ENCODE measurements around the gene SPON1. TPM values are rescaled to one million over a fixed set of nuclear protein-coding genes. Genes with fewer than 3 reads are reported as not detected.
"Not testable (repeated sequence)": the region's sequence is repeated elsewhere in the genome, so short reads cannot be mapped to it uniquely, and the experiment has no call there.

Gene SPON1
- polyA plus RNA-seq, 1 donor from 2014 or later, result 0.19 TPM

DNA sequence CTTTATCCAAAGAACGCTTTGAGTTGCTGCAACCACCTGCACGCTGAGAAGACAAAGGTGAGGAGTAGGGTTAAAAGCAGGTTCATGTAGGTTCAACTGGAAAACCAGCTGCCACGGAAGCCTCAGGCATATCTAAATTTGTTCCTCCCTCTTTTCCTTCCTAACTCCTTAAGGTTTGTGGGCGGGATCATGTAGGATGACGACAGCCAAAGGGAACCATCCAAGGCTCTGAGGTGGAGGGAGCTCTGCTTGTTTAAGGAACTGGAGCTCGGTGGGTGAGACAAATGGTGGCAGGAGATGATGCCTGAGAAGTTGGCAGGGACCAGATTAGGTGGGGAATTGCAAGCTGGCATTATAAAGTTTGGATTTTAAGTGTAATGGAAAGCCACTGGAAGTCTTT is 60.3 kb downstream of the SPON1 start:
- Mint-ChIP-seq H3K27ac (no peak overlapping the region), H3K36me3 (peaks cover 2% of the 10 kb centered on the region), H3K9me3 (no peaks in the 10 kb centered on the region), H3K4me1 (no peaks in the 10 kb centered on the region), H3K4me3 (no peak overlapping the region), H3K27me3 (peaks cover 31% of the 10 kb centered on the region)

DNA sequence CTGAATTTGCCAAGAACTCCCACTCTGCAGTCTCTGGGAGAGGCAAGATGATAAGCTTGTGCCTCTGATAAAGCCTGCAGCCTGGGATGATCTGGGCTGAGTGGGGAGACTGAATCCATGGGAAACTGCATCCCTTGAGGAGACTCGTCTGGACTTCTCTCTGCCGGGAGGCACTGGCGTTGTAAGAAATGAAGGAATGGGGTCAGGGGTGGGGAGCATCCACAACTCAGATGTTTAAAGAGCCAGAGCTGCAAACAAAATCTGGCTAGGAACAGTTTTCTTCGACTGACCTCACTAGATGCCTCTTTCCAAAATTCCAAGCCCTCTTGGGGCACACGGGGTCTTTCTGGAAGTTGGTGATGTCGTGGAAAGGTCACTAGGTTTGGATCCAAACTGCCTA is 64.4 kb downstream of the SPON1 start:
- H3K4me1 Mint-ChIP-seq, result no peaks in the 10 kb centered on the region
- no peak overlapping the region for H3K27ac Mint-ChIP-seq
- H3K36me3 Mint-ChIP-seq, result peaks cover 2% of the 10 kb centered on the region
- H3K4me3 Mint-ChIP-seq, result no peak overlapping the region
- H3K9me3 Mint-ChIP-seq, result no peaks in the 10 kb centered on the region
- peaks cover 34% of the 10 kb centered on the region for H3K27me3 Mint-ChIP-seq

DNA sequence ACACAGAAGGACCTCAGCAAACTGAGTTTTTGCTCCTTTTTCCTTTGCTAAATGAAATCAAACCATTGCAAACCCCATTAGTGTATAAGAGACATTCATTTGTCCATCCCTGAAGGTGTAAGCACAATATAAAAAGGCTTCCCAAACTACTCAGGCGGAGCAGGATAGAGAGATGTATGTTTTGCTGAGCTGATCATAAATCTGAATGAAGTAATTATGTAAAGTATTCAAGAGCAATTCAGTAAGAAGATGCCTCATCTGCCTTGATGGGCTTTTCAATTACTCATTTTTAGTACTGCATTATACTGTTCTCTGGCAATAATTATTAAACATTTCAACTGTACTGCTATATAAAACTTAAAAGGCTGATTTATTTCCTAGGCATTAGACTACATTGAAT is 65.0 kb downstream of the SPON1 start:
- Mint-ChIP-seq H3K4me1 (no peaks in the 10 kb centered on the region), H3K27me3 (peaks cover 34% of the 10 kb centered on the region), H3K27ac (no peak overlapping the region), H3K9me3 (no peaks in the 10 kb centered on the region), H3K36me3 (peaks cover 2% of the 10 kb centered on the region), H3K4me3 (no peak overlapping the region)

DNA sequence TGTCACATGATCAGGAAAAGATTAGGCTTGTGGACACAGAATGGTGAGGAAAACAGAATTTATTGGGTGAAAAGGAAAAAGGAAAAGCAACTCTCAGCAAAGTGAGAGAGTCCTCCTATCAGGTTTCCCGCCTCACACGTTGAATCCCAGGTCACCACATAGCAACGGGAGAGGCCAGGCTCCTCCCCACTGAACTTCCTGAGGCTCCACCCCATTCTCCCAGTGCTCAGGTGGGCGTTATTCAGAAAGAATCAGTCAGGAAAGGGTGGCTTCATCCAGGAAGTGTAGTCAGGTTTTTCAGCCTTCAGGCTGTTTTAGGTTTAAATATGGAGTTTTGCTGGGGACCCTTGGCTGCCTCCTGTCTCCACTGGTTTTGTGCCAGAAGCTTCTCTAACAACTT is 66.9 kb downstream of the SPON1 start:
- H3K27ac Mint-ChIP-seq, result no peak overlapping the region
- no peaks in the 10 kb centered on the region for H3K36me3 Mint-ChIP-seq
- H3K4me1 Mint-ChIP-seq, result no peaks in the 10 kb centered on the region
- peaks cover 28% of the 10 kb centered on the region for H3K27me3 Mint-ChIP-seq
- no peaks in the 10 kb centered on the region for H3K9me3 Mint-ChIP-seq
- no peak overlapping the region for H3K4me3 Mint-ChIP-seq

DNA sequence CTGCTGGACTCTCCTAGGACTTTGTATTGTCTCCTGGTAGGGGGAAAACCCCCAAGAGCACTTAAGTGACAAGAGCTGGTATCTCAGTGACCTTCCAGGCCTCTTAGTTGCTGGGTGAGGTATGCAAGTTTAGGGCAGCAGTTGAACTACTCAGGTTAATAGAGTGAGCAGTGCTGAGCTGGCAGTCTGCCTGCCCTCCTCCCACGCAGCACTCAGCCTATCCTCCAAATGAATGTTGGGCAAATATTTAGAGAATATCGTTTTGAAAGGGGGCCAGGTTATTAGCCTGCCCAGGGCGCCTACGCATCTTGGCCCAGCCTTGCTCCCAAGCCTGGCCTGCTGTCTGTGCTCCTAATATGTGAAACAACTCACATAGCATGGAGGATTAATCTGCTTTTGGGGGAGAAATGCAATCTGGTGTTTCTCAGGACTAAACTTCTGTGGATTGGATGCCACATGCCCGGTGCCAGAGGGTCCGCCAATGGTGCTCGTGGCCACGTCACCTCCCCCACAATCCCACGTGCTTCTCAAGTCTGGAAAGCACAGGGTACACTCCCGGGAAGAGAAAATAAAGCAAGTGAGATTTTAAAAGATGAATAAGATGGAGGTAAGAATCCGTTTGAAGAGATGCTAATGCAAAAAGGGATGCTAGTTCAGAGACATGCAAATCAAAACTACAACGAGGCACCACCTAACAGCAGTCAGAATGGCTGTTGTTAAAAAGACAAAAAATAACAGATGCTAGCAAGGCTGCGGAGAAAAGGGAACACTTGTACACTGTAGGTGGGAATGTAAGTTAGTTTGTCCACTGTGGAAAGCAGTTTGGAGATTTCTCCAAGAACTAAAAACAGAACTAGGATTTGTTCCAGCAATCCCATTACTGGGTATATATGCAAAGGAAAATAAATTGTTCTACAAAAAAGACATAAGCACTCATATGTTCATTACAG is 67.7 kb downstream of the SPON1 start:
- Mint-ChIP-seq H3K36me3 (no peaks in the 10 kb centered on the region), H3K27me3 (peaks cover 24% of the 10 kb centered on the region), H3K4me1 (no peaks in the 10 kb centered on the region), H3K4me3 (no peak overlapping the region), H3K9me3 (no peaks in the 10 kb centered on the region), H3K27ac (no peak overlapping the region)

DNA sequence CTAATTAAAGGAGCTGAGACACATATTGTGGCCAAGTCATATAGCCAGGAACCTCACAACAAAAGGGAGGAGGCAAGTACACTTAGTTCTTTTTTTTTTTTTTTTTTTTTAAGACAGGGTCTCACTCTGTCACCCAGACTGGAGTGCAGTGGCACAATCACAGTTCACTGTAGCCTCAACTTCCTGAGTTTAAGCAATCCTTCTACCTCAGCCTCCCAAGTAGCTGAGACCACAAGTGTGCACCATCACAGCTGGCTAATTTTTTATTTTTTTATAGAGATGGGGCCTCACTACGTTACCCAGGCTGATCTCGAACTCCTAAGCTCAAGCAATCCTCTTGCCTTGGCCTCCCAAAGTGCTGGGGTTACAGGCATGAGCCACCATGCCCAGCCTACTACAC is 73.0 kb downstream of the SPON1 start:
- not testable (repeated sequence) for H3K9me3 Mint-ChIP-seq, H3K27me3 Mint-ChIP-seq, H3K36me3 Mint-ChIP-seq, H3K4me1 Mint-ChIP-seq, H3K27ac Mint-ChIP-seq, H3K4me3 Mint-ChIP-seq

DNA sequence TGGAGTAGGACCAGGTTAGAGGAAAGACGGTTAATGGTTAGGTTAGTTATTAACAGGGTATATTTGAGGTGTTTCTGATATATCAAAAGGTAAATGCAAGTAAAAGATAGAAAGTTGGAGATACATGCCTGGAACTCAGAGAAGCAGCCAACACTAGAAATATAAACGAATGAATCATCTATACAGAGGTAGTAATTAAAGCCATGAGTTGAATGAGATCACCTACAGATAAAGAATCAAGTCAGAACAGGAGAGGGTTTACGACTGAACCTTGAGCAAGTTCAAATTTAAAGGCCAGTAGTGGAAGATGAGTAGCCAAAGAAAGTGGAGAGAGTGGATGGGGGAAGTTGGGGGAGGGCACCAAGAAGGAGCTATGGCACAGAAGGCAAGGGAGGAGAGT is 73.9 kb downstream of the SPON1 start:
- Mint-ChIP-seq H3K36me3 (no peaks in the 10 kb centered on the region), H3K4me3 (no peak overlapping the region), H3K27me3 (peaks cover 4% of the 10 kb centered on the region), H3K27ac (no peak overlapping the region), H3K4me1 (no peaks in the 10 kb centered on the region), H3K9me3 (peaks cover 0 to 8% (median 0%) of the 10 kb centered on the region in 3 donors)

DNA sequence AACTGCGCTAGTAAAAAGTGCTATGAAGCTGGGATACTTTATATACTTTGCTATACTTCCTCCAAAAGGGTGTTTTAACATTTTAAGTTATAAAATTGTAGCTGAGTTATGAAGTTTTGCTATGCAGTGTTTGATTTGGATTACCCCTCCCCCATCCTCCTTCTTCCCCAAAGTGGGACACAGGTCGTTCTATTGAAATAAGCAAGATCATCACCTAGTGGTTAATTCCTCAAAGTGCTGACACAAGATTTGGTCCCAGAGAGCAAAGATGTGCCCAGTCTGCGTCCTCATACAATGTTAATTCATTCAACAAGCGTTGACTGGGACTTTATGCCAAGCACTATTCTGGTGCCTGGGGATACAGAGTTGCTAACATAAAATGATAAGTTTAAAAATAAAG is 78.5 kb downstream of the SPON1 start:
- no peak overlapping the region for H3K27ac Mint-ChIP-seq
- H3K4me1 Mint-ChIP-seq, result no peaks in the 10 kb centered on the region
- no peaks in the 10 kb centered on the region for H3K27me3 Mint-ChIP-seq
- no peaks in the 10 kb centered on the region for H3K36me3 Mint-ChIP-seq
- peaks cover 0 to 8% (median 0%) of the 10 kb centered on the region in 3 donors for H3K9me3 Mint-ChIP-seq
- H3K4me3 Mint-ChIP-seq, result no peak overlapping the region

DNA sequence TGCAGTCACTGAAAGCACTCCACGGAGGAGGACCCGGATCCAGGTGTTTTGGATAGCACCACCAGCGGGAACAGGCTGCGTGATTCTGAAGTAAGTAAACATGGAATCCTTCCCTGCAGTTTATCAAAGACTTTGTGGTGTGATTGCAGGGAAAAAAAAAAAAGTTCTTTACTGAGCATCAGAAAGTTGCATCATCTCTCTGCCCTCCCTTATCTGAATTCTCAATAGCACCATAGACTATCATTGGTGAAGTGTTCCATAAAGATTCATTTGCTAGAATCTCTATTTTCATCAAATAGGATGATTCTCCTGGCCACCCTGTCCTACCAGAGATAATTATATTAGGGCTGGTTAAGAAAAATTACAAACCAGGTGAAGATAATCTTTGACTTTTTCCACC is 79.0 kb downstream of the SPON1 start:
- no peaks in the 10 kb centered on the region for H3K4me1 Mint-ChIP-seq
- H3K27ac Mint-ChIP-seq, result no peak overlapping the region
- no peaks in the 10 kb centered on the region for H3K36me3 Mint-ChIP-seq
- H3K4me3 Mint-ChIP-seq, result no peak overlapping the region
- H3K9me3 Mint-ChIP-seq, result peaks cover 0 to 8% (median 0%) of the 10 kb centered on the region in 3 donors
- H3K27me3 Mint-ChIP-seq, result peaks cover 1% of the 10 kb centered on the region

DNA sequence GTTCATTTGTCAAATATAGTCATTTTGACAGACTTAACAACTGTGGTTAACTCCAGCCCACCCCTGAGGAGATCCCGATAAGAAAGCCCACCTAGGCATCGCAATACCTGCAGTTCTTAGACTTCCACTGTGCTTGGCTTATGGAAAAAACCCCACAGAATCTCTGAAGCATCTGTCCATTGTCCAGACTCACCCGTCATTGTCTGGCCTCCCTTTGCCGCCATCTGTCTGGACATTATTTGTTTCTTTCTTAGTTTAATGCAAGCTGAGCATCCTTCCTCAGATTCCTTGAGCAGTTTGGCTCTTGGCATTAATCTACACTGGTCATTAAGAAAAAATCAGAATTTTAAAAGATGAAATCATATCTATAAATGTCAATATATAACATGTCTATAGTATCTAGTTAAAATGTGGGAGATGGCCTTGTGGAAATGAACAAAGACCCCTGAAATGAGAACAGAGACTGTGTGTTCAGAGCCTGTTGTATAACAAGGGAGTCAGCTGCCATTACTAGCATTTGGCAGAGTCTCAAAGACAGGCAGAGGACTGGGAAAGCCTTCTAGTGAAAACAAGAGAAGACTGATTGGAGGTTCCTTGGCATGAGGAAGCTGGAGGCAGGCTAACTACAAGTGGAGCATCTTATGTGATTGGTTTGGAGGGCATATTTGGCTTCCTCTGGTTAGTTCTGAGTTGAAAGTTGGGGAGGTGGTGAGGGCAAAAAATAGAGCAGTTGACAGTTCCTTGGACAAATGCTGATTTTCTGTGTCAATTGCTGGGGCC is 80.4 kb downstream of the SPON1 start:
- Mint-ChIP-seq H3K27ac (no peak overlapping the region), H3K4me3 (no peak overlapping the region), H3K27me3 (peaks cover 6% of the 10 kb centered on the region), H3K9me3 (peaks cover 0 to 8% (median 0%) of the 10 kb centered on the region in 3 donors), H3K36me3 (peaks cover 1% of the 10 kb centered on the region), H3K4me1 (no peaks in the 10 kb centered on the region)

DNA sequence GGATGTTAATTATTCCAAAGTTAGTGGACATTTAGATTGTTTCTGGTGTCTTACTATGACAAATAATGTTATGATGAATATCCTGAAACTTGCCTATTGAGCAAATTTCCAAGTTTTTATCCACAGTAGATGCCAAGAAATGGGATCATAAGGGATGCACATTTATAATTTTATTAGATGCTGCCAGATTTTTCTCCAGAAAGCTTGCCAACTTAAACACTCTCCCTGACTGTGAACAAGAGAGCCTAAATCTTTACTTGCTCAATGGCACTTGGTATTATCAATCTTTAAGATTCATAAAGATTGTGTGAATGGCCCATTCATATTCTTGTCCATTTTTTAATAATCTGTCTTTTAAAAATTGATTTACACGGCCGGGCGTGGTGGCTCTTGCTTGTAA is 82.4 kb downstream of the SPON1 start:
- H3K4me3 Mint-ChIP-seq, result no peak overlapping the region
- peaks cover 1% of the 10 kb centered on the region for H3K36me3 Mint-ChIP-seq
- no peak overlapping the region for H3K27ac Mint-ChIP-seq
- H3K4me1 Mint-ChIP-seq, result no peaks in the 10 kb centered on the region
- H3K27me3 Mint-ChIP-seq, result peaks cover 9% of the 10 kb centered on the region
- H3K9me3 Mint-ChIP-seq, result peaks cover 0 to 4% (median 0%) of the 10 kb centered on the region in 3 donors

DNA sequence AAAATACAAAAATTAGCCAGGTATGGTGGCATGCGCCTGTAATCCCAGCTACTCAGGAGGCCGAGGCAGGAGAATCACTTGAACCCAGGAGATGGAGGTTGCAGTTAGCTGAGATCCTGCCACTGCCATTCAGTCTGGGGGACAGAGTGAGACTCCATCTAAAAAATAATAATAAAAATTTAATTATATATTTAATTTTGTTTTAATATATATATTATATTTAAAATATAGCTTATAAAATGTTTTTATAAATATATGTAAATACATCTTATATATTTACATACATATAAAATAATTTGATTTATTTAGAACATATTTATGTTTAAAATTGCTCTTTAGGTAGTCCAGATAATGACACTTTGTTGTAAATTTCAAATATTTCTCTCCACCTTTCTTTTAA is 82.9 kb downstream of the SPON1 start:
- Mint-ChIP-seq H3K4me3 (no peak overlapping the region), H3K4me1 (no peaks in the 10 kb centered on the region)

DNA sequence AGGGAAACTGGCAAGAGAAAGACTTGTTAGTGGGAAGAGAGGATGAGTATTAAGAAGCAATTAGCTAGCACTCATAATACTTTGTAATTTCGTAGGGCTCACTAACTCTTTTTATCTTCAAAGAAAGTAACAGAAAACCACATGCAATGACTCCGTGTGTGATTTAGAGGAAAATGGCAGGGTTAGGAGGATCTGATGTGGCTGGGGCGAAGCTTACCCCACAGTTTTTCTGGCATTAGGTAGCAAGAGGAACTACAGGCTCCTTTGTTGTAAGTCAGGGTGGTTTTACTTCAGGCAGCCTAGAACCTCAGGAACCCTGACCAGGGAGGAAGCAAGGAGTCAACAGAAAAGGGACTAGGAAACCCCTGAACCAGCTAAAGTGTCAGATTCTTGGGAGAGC is 89.7 kb downstream of the SPON1 start:
- Mint-ChIP-seq H3K27ac (no peak overlapping the region), H3K9me3 (peaks cover 0 to 4% (median 0%) of the 10 kb centered on the region in 3 donors), H3K27me3 (peaks cover 9% of the 10 kb centered on the region), H3K4me3 (no peak overlapping the region), H3K36me3 (peaks cover 4% of the 10 kb centered on the region), H3K4me1 (peaks cover 0 to 1% (median 0%) of the 10 kb centered on the region in 3 donors)

More for the DNA sequence above, 82.9 kb downstream of the SPON1 start:
- Mint-ChIP-seq H3K27ac (no peak overlapping the region), H3K36me3 (peaks cover 1% of the 10 kb centered on the region), H3K27me3 (peaks cover 9% of the 10 kb centered on the region), H3K9me3 (no peaks in the 10 kb centered on the region)

DNA sequence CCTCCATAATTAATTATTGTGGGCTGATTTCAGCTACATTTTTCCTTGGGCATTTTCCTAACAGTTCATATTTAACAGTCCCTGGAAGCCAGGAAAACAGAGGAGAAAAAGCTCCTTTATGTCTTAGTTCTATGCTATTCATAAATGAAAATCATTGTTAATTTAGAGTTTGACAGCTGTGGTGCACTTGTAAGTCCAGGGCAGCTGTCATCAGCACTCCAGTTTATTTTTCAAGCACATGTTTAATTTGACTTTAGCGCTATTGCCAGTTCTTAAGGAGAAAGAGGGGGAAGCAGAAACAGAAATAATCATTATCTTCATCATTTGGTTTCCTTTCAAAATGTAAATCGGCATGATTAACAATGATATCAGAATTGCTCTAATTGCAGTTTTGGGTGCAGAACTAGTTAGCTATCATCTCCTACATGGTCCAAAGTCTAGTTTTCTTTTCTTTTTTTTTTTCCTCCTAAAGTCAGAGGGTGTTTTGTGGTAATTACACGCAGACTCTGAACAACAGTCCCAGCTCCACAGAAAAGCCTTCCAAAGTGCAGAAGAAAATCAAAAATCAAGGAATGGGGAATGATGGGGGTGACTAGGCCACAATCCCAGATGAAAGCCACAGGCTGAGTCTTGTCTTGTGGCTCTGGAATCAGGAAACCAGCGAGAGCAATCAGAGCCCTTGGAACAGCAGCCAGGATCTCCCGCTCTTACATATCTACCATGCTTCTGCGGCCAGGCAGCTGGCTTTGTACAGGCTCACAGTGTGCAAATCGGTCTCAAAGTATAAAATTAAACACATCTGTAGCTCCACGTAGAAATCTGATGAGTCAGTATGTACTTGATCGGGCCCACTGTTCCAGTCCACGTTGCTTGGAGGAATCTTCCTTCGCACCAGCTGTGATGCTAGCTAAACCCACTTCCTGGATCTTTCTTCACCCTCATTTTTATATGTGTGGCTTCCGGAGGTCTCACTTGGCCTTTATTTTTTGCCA is 91.9 kb downstream of the SPON1 start:
- H3K27ac Mint-ChIP-seq, result peak overlapping the region in 1 of 3 donors; percentile 8
- no peak overlapping the region for H3K4me3 Mint-ChIP-seq
- peaks cover 4% of the 10 kb centered on the region for H3K36me3 Mint-ChIP-seq
- H3K4me1 Mint-ChIP-seq, result peaks cover 0 to 1% (median 0%) of the 10 kb centered on the region in 3 donors
- H3K9me3 Mint-ChIP-seq, result peaks cover 0 to 4% (median 0%) of the 10 kb centered on the region in 3 donors
- peaks cover 6% of the 10 kb centered on the region for H3K27me3 Mint-ChIP-seq

Data from IgD-negative memory B cell (primary cell).